Endothelial cell of umbilical vein (primary cell): ENCODE results near the gene ADM2. TPM values are rescaled to one million over a fixed set of nuclear protein-coding genes. Genes with fewer than 3 reads are reported as not detected.

Source experiments
- BruUV-seq: library from RNA; stranded (reverse); fragments of 400-500 nt; replicated peaks from 2 replicates; lab custom pipeline; 2021; lab: Mats Ljungman, UMichigan
- CTCF ChIA-PET: fragments of 300-600, 350-600 bp; sonication (Branson Sonifier 250); formaldehyde crosslinking; loops from one replicate; lab custom pipeline; 2021; ENCODE audit warnings: antibody characterized with exemption, inconsistent platforms; lab: Charles Lee
- POLR2A ChIA-PET: fragments of 300-600, 350-600 bp; sonication (Branson Sonifier 250); formaldehyde crosslinking; loops from one replicate; lab custom pipeline; 2021; ENCODE audit warnings: antibody characterized with exemption, inconsistent platforms; lab: Charles Lee
- DNase-seq: peaks from one replicate; pipeline ENCODE4 v3.0.0-alpha.2; 2011; ENCODE audit warnings: low read depth, low spot score
- FAIRE-seq: peaks from 2 replicates; lab custom pipeline; 2011; peaks lifted over from hg19 to GRCh38; lab: Jason Lieb, UNC
- H2AFZ ChIP-seq: 2 replicates; pipeline ENCODE4 v1.6.0; 2012; ENCODE audit warnings: low read depth, low read length, control low read depth, inconsistent platforms
- H3K27ac ChIP-seq: 2 replicates; pipeline ENCODE4 v1.5.1; 2011; ENCODE audit warnings: low read depth, mild to moderate bottlenecking, control low read depth, low read length, moderate library complexity; ENCODE audit not compliant: insufficient read depth
- H3K27me3 ChIP-seq, 2 experiments: 2 replicates each; pipeline versions ENCODE4 v1.6.0 to v1.6.1; 2011; ENCODE audit warnings: low read length in 2 of 2, mixed read lengths in 1 of 2; ENCODE audit not compliant: control insufficient read depth in 2 of 2, insufficient read depth in 2 of 2
- H3K36me3 ChIP-seq, 2 experiments: 2 replicates in 1 of 2; 3 replicates in 1 of 2; pipeline ENCODE4 v1.5.1; 2011; ENCODE audit warnings: low read length in 2 of 2, mild to moderate bottlenecking in 1 of 2, moderate library complexity in 1 of 2; ENCODE audit not compliant: control insufficient read depth in 2 of 2, insufficient read depth in 2 of 2; ENCODE audit errors: extremely low read depth in 1 of 2
- H3K4me1 ChIP-seq: 3 replicates; pipeline ENCODE4 v1.5.1; 2011; ENCODE audit warnings: mild to moderate bottlenecking, low read length; ENCODE audit not compliant: control insufficient read depth, insufficient read depth; ENCODE audit errors: extremely low read depth
- H3K4me2 ChIP-seq: 2 replicates; pipeline ENCODE4 v1.6.1; 2011; ENCODE audit warnings: low read length, control low read depth, mixed read lengths; ENCODE audit not compliant: insufficient read depth
- H3K4me3 ChIP-seq, 3 experiments: fragments of 200-600 bp in 1 of 3; sonication (generic), shearing (Covaris generic) in 1 of 3; replicated peaks in 1 of 3; 2 replicates each; pipeline ENCODE4 v1.5.1; 2011 to 2016; ENCODE audit warnings: control low read depth in 3 of 3, low read length in 3 of 3, mild to moderate bottlenecking in 2 of 3, inconsistent platforms in 1 of 3, low read depth in 1 of 3, moderate library complexity in 1 of 3; ENCODE audit not compliant: insufficient read depth in 1 of 3
- H3K79me2 ChIP-seq: 2 replicates; pipeline ENCODE4 v1.6.0; 2012; ENCODE audit warnings: low read length, inconsistent platforms; ENCODE audit not compliant: control insufficient read depth, insufficient read depth
- H3K9ac ChIP-seq: replicated peaks from 2 replicates; pipeline ENCODE3; 2011; ENCODE audit warnings: low read length, control low read depth; ENCODE audit not compliant: insufficient read depth; ENCODE audit errors: extremely low read depth
- H3K9me1 ChIP-seq: replicated peaks from 3 replicates; pipeline ENCODE4 v1.6.0; 2011; ENCODE audit warnings: mild to moderate bottlenecking, low read length; ENCODE audit not compliant: control insufficient read depth, insufficient read depth; ENCODE audit errors: extremely low read depth
- H3K9me3 ChIP-seq: replicated peaks from 2 replicates; pipeline ENCODE4 v1.5.1; 2012; ENCODE audit warnings: low read length, inconsistent platforms; ENCODE audit not compliant: control insufficient read depth, insufficient read depth
- H4K20me1 ChIP-seq: replicated peaks from 2 replicates; pipeline ENCODE3; 2011; ENCODE audit warnings: mild to moderate bottlenecking, low read length; ENCODE audit not compliant: control insufficient read depth, insufficient read depth; ENCODE audit errors: extremely low read depth
- FOS ChIP-seq: IDR thresholded peaks from 2 replicates; pipeline ENCODE4 v1.6.1; 2011; ENCODE audit warnings: mild to moderate bottlenecking, low read length, moderate library complexity, borderline replicate concordance; ENCODE audit not compliant: insufficient read depth
- GATA2 ChIP-seq: IDR thresholded peaks from 2 replicates; pipeline ENCODE4 v1.7.0; 2011; ENCODE audit warnings: low read depth, mild to moderate bottlenecking, moderate library complexity, mixed read lengths, low read length; ENCODE audit not compliant: insufficient read length, insufficient read depth
- JUN ChIP-seq: IDR thresholded peaks from 2 replicates; pipeline ENCODE4 v1.6.1; 2011; ENCODE audit warnings: borderline replicate concordance, low read depth; ENCODE audit not compliant: insufficient read length, insufficient read depth
- MAX ChIP-seq: IDR thresholded peaks from 2 replicates; pipeline ENCODE4 v1.6.1; 2011; ENCODE audit not compliant: insufficient read depth, insufficient read length
- MYC ChIP-seq: IDR thresholded peaks from one replicate; pipeline ENCODE4 v1.6.1; 2011; ENCODE audit warnings: mild to moderate bottlenecking, low read depth, low read length
- POLR2A ChIP-seq: IDR thresholded peaks from 2 replicates; pipeline ENCODE4 v1.6.1; 2012; ENCODE audit warnings: low read depth, mild to moderate bottlenecking, control low read depth, low read length
- POLR2AphosphoS5 ChIP-seq: IDR thresholded peaks from 2 replicates; pipeline ENCODE4 v1.6.1; 2012; ENCODE audit warnings: low read depth, mild to moderate bottlenecking, control low read depth, low read length, moderate library complexity; ENCODE audit not compliant: insufficient read depth
- dilution Hi-C: fragments of 300-500 bp; cut with MboI; formaldehyde crosslinking; loops from one replicate; pipeline ENCODE4 v1.15.0; 2019; ENCODE audit warnings: low sequenced_read_pairs; ENCODE audit not compliant: extremely low pct_ligation_motif_present
- intact Hi-C: fragments of 100-400 bp; cut with micrococcal nuclease; formaldehyde crosslinking; loops from one replicate; pipeline ENCODE4 v1.10.0; 2022
- polyA plus RNA-seq, 4 experiments: library from polyadenylated mRNA; depleted of rRNA in 3 of 4; stranded (reverse) in 3 of 4; unstranded in 1 of 4; fragments of >200 nt; gene quantifications; 2 replicates each; pipeline versions ENCODE4 v1.2.1 to v1.2.3, GENCODE V29; 2011 to 2012; ENCODE audit warnings: missing spikeins in 1 of 4
- total RNA-seq: library from RNA; stranded (reverse); gene quantifications from 2 replicates; pipeline ENCODE4 v1.2.3, GENCODE V29; 2021
- TF ChIP-seq, protein P1 (sequence below), 2 donors: IDR thresholded peaks; 1 replicate in 1 of 2; 2 replicates in 1 of 2; pipeline ENCODE4 v1.5.1; 2011; ENCODE audit warnings: low read length in 2 of 2, mild to moderate bottlenecking in 2 of 2, moderate library complexity in 2 of 2, control low read depth in 1 of 2, inconsistent platforms in 1 of 2, low read depth in 1 of 2; ENCODE audit not compliant: insufficient read depth in 1 of 2; ENCODE audit errors: extremely low read depth in 1 of 2

ADM2 gene
- total and polyA plus RNA-seq, 2 donors (not counting 3 experiments of a cell fraction or from before 2014, with no cell fraction given) = 0.28 to 1.5 TPM

GRCh38 chr22:50443801-50444625 lies 37.3 kb upstream of the ADM2 start:
- no peak for DNase-seq
- no peak overlapping the region for H2AFZ ChIP-seq
- H3K9ac ChIP-seq = no peak overlapping the region
- H3K4me3 ChIP-seq = no peak overlapping the region
- intact Hi-C loops (no loop called here), dilution Hi-C loops (no loop called here)
- TF ChIP-seq POLR2A (no peak), MAX (no peak), FOS (no peak), JUN (no peak), POLR2AphosphoS5 (no peak), GATA2 (no peak), MYC (no peak)
- TF ChIP-seq, protein P1, sequence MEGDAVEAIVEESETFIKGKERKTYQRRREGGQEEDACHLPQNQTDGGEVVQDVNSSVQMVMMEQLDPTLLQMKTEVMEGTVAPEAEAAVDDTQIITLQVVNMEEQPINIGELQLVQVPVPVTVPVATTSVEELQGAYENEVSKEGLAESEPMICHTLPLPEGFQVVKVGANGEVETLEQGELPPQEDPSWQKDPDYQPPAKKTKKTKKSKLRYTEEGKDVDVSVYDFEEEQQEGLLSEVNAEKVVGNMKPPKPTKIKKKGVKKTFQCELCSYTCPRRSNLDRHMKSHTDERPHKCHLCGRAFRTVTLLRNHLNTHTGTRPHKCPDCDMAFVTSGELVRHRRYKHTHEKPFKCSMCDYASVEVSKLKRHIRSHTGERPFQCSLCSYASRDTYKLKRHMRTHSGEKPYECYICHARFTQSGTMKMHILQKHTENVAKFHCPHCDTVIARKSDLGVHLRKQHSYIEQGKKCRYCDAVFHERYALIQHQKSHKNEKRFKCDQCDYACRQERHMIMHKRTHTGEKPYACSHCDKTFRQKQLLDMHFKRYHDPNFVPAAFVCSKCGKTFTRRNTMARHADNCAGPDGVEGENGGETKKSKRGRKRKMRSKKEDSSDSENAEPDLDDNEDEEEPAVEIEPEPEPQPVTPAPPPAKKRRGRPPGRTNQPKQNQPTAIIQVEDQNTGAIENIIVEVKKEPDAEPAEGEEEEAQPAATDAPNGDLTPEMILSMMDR (IDR thresholded peaks at IDR 0.05; ENCODE audit: extremely low read depth in 1 of 2, insufficient read depth in 1 of 2, low read depth in 1 of 2, low read length in 2 of 2) = no peak
- no peaks in the 10 kb centered on the region for H4K20me1 ChIP-seq
- H3K36me3 ChIP-seq = peaks cover 2 to 50% of the 10 kb centered on the region in 2 experiments
- H3K9me3 ChIP-seq = no peaks in the 10 kb centered on the region
- BruUV-seq = no TSS peak
- no peaks in the 10 kb centered on the region for H3K27me3 ChIP-seq
- ChIA-PET CTCF (interaction anchor here (0.6 to 1.6 kb wide), 3 partner anchors 54 to 177 kb away, joined by 3 to 9 read pairs (median 3); partner anchors contain the start of gene SCO2), POLR2A (interaction anchor here (0.6 kb wide), 1 partner anchor 149 kb away, joined by 3 read pairs; no protein-coding TSS in a partner anchor)
- no peaks in the 10 kb centered on the region for H3K9me1 ChIP-seq
- no peak overlapping the region for H3K27ac ChIP-seq
- no peaks in the 10 kb centered on the region for H3K79me2 ChIP-seq
- no peak overlapping the region for H3K4me2 ChIP-seq
- FAIRE-seq = no peak
- peaks cover 6% of the 10 kb centered on the region for H3K4me1 ChIP-seq
